Activated CD4-positive, alpha-beta memory T cell treated with anti-CD3 and anti-CD28 coated beads for 36 hours (primary cell): ENCODE data around the gene COQ4. TPM values are rescaled to one million over a fixed set of nuclear protein-coding genes. Genes with fewer than 3 reads are reported as not detected.

Experiments used
- CTCF ChIA-PET: fragments of 350-600 bp; sonication (Branson Sonifier 250); formaldehyde crosslinking; loops from one replicate; lab custom pipeline; 2021; ENCODE audit warnings: antibody characterized with exemption, inconsistent platforms; lab: Charles Lee
- POLR2A ChIA-PET: fragments of 350-600 bp; sonication (Branson Sonifier 250); formaldehyde crosslinking; loops from one replicate; lab custom pipeline; 2021; ENCODE audit warnings: antibody characterized with exemption; lab: Charles Lee
- DNase-seq: peaks from one replicate; pipeline ENCODE4 v3.0.0-alpha.2; 2020
- H3K27ac Mint-ChIP-seq: one replicate; pipeline ENCODE4 v1.8.0; 2021; ENCODE audit warnings: mixed read lengths
- H3K27me3 Mint-ChIP-seq: one replicate; pipeline ENCODE4 v1.8.0; 2021; ENCODE audit warnings: mixed read lengths
- H3K36me3 Mint-ChIP-seq: one replicate; pipeline ENCODE4 v1.8.0; 2021; ENCODE audit warnings: mixed read lengths
- H3K4me1 Mint-ChIP-seq: one replicate; pipeline ENCODE4 v1.8.0; 2021; ENCODE audit warnings: low read depth, mixed read lengths
- H3K4me3 Mint-ChIP-seq: one replicate; pipeline ENCODE4 v1.8.0; 2021; ENCODE audit warnings: mild to moderate bottlenecking, mixed read lengths
- H3K9me3 Mint-ChIP-seq: one replicate; pipeline ENCODE4 v1.8.0; 2021; ENCODE audit warnings: mixed read lengths
- intact Hi-C: fragments of 100-400 bp; cut with micrococcal nuclease; formaldehyde crosslinking; loops from one replicate; pipeline ENCODE4 v1.15.1; 2023
- total RNA-seq, 2 experiments: library from RNA; stranded (reverse); gene quantifications; one replicate each; pipeline ENCODE4 v1.2.3, GENCODE V29; 2021

COQ4 gene
- total RNA-seq, 2 experiments from 2014 or later, result 33.0 to 35.5 TPM

- peaks cover 5% of the 10 kb centered on the region for H3K4me1 Mint-ChIP-seq
- no peak overlapping the region for H3K27ac Mint-ChIP-seq
- ChIA-PET CTCF (interaction anchor here (0.8 to 2.0 kb wide), 4 partner anchors 17 to 220 kb away, joined by 3 to 7 read pairs (median 4); partner anchors contain the start of gene CERCAM), POLR2A (no interaction called here)
- no peaks in the 10 kb centered on the region for H3K9me3 Mint-ChIP-seq
- intact Hi-C loops, result no loop called here
- no peaks in the 10 kb centered on the region for H3K27me3 Mint-ChIP-seq
- no peak for DNase-seq
- H3K36me3 Mint-ChIP-seq, result peaks cover 13% of the 10 kb centered on the region
- H3K4me3 Mint-ChIP-seq, result no peak overlapping the region
Observed at GRCh38 chr9:128344931-128345605, 22.4 kb downstream of the COQ4 start.

GRCh38 chr9:128349125-128349524 is 26.5 kb downstream of the COQ4 start:
- no peak for DNase-seq
- ChIA-PET CTCF (interaction anchor here (0.9 to 2.2 kb wide), 3 partner anchors 12 to 90 kb away, joined by 3 to 6 read pairs (median 3); no protein-coding TSS in a partner anchor), POLR2A (no interaction called here)
- Mint-ChIP-seq H3K27ac (no peak overlapping the region), H3K27me3 (no peaks in the 10 kb centered on the region), H3K4me1 (no peaks in the 10 kb centered on the region), H3K9me3 (no peaks in the 10 kb centered on the region), H3K4me3 (no peak overlapping the region), H3K36me3 (peaks cover 16% of the 10 kb centered on the region)
- intact Hi-C loops, result no loop called here

- Mint-ChIP-seq H3K27me3 (no peaks in the 10 kb centered on the region), H3K9me3 (no peaks in the 10 kb centered on the region), H3K36me3 (peaks cover 17% of the 10 kb centered on the region), H3K4me3 (no peak overlapping the region), H3K4me1 (no peaks in the 10 kb centered on the region), H3K27ac (no peak overlapping the region)
- intact Hi-C loops, result no loop called here
- CTCF ChIA-PET, result interaction anchor here (0.9 to 2.2 kb wide), 3 partner anchors 11 to 89 kb away, joined by 3 to 6 read pairs (median 3); no protein-coding TSS in a partner anchor
- POLR2A ChIA-PET, result no interaction called here
- no peak for DNase-seq
Observed at GRCh38 chr9:128349772-128350171, 27.1 kb downstream of the COQ4 start.

GRCh38 chr9:128355451-128355850 is 32.8 kb downstream of the COQ4 start:
- no peaks in the 10 kb centered on the region for H3K4me1 Mint-ChIP-seq
- peaks cover 14% of the 10 kb centered on the region for H3K36me3 Mint-ChIP-seq
- CTCF ChIA-PET, result interaction anchor here (1.1 to 1.5 kb wide), 2 partner anchors 14 to 84 kb away, joined by 3 read pairs; no protein-coding TSS in a partner anchor
- H3K9me3 Mint-ChIP-seq, result no peaks in the 10 kb centered on the region
- POLR2A ChIA-PET, result interaction anchor here (0.5 to 1.4 kb wide), 2 partner anchors 15 to 93 kb away, joined by 3 to 4 read pairs; partner anchors contain the start of gene URM1
- H3K4me3 Mint-ChIP-seq, result no peak overlapping the region
- no peaks in the 10 kb centered on the region for H3K27me3 Mint-ChIP-seq
- intact Hi-C loops, result no loop called here
- DNase-seq, result no peak
- no peak overlapping the region for H3K27ac Mint-ChIP-seq

- intact Hi-C loops, result no loop called here
- Mint-ChIP-seq H3K4me1 (peaks cover 9% of the 10 kb centered on the region), H3K36me3 (peaks cover 9% of the 10 kb centered on the region), H3K27me3 (no peaks in the 10 kb centered on the region), H3K9me3 (no peaks in the 10 kb centered on the region), H3K27ac (no peak overlapping the region), H3K4me3 (no peak overlapping the region)
- POLR2A ChIA-PET, result no interaction called here
- CTCF ChIA-PET, result no interaction called here
- no peak for DNase-seq
Observed at GRCh38 chr9:128358090-128358489, 35.5 kb downstream of the COQ4 start.

GRCh38 chr9:128358861-128359260 is 36.2 kb downstream of the COQ4 start:
- ChIA-PET POLR2A (interaction anchor here (0.6 kb wide), 1 partner anchor 18 kb away, joined by 3 read pairs; no protein-coding TSS in a partner anchor), CTCF (no interaction called here)
- no peak for DNase-seq
- Mint-ChIP-seq H3K4me3 (no peak overlapping the region), H3K27me3 (no peaks in the 10 kb centered on the region), H3K9me3 (no peaks in the 10 kb centered on the region), H3K27ac (no peak overlapping the region), H3K4me1 (peaks cover 9% of the 10 kb centered on the region), H3K36me3 (peaks cover 9% of the 10 kb centered on the region)
- intact Hi-C loops, result no loop called here

- no peak for DNase-seq
- intact Hi-C loops, result loop anchor here (5.0 kb wide), 1 partner anchor 64 kb away; no protein-coding TSS in a partner anchor
- H3K4me1 Mint-ChIP-seq, result peaks cover 9% of the 10 kb centered on the region
- peaks cover 5% of the 10 kb centered on the region for H3K36me3 Mint-ChIP-seq
- H3K9me3 Mint-ChIP-seq, result no peaks in the 10 kb centered on the region
- H3K27me3 Mint-ChIP-seq, result no peaks in the 10 kb centered on the region
- H3K4me3 Mint-ChIP-seq, result no peak overlapping the region
- no peak overlapping the region for H3K27ac Mint-ChIP-seq
- POLR2A ChIA-PET, result no interaction called here
- CTCF ChIA-PET, result interaction anchor here (0.6 to 2.9 kb wide), 8 partner anchors 11 to 603 kb away, joined by 3 to 42 read pairs (median 10); partner anchors contain the start of genes CERCAM and URM1
Observed at GRCh38 chr9:128360826-128361225, 38.2 kb downstream of the COQ4 start.

DNA sequence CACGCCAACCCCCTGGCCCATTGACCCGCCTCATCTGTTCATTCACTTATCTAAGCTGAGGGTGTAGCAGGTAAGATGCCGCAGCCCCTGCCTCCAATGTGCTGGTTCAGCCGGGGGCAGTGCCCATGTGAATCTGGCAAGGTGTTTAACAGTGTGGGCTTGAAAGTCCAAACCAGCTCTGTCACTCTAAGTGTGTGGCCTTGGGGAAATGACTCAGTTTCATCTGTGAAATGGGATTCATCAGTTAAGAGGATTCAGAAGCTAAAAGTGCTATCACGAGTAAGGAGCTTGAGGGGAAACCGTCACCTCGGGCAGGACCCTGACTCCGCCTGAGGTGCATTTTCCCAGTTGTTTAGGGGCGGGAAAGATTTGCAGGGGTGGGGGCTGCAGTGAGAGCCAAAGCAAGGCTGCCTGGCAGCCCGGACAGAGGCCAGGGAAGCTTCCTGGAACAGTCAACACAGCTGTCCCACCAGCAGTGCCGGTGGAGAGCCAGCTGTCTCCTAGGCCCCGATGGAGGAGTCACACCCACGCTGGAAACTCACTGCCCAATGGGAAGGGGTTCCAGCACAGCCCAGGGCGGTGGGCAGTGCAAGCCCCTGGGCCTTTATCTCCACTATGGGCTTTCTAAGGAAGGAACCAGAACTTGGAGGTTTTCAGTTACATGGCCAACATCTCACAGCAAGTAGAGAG is 38.8 kb downstream of the COQ4 start:
- intact Hi-C loops, result loop anchor here (5.0 kb wide), 1 partner anchor 64 kb away; no protein-coding TSS in a partner anchor
- Mint-ChIP-seq H3K27ac (peak overlapping the region; percentile 53), H3K36me3 (no peaks in the 10 kb centered on the region), H3K27me3 (no peaks in the 10 kb centered on the region), H3K4me1 (peaks cover 9% of the 10 kb centered on the region), H3K9me3 (no peaks in the 10 kb centered on the region), H3K4me3 (peak overlapping the region; percentile 50)
- ChIA-PET POLR2A (interaction anchor here (0.6 to 0.7 kb wide), 2 partner anchors 9 to 689 kb away, joined by 3 to 4 read pairs; no protein-coding TSS in a partner anchor), CTCF (interaction anchor here (0.6 to 2.9 kb wide), 23 partner anchors 10 to 603 kb away, joined by 3 to 42 read pairs (median 6); partner anchors contain the start of genes CERCAM, ENDOG and URM1)
- no peak for DNase-seq

GRCh38 chr9:128361986-128362646 is 39.5 kb downstream of the COQ4 start:
- Mint-ChIP-seq H3K27ac (peak overlapping the region; percentile 42), H3K4me1 (peaks cover 9% of the 10 kb centered on the region), H3K9me3 (no peaks in the 10 kb centered on the region), H3K27me3 (no peaks in the 10 kb centered on the region), H3K36me3 (no peaks in the 10 kb centered on the region), H3K4me3 (peak overlapping the region; percentile 50)
- POLR2A ChIA-PET, result interaction anchor here (0.6 to 0.8 kb wide), 3 partner anchors 8 to 688 kb away, joined by 3 to 6 read pairs (median 4); partner anchors contain the start of gene URM1
- intact Hi-C loops, result loop anchor here (1.0 to 5.0 kb wide), 3 partner anchors 50 to 143 kb away; partner anchors contain the start of gene GLE1
- CTCF ChIA-PET, result interaction anchor here (0.6 to 2.9 kb wide), 30 partner anchors 10 to 456 kb away, joined by 3 to 42 read pairs (median 4); partner anchors contain the start of genes BBLN, CERCAM, ENDOG and URM1
- DNase-seq, result peak; percentile 81

- POLR2A ChIA-PET, result interaction anchor here (0.8 kb wide), 1 partner anchor 8 kb away, joined by 6 read pairs; the partner anchor contains the start of gene URM1
- Mint-ChIP-seq H3K4me3 (no peak overlapping the region), H3K9me3 (no peaks in the 10 kb centered on the region), H3K27ac (no peak overlapping the region), H3K36me3 (no peaks in the 10 kb centered on the region), H3K27me3 (no peaks in the 10 kb centered on the region), H3K4me1 (peaks cover 9% of the 10 kb centered on the region)
- DNase-seq, result no peak
- intact Hi-C loops, result loop anchor here (1.0 to 5.0 kb wide), 3 partner anchors 50 to 142 kb away; partner anchors contain the start of gene GLE1
- CTCF ChIA-PET, result interaction anchor here (0.6 to 2.9 kb wide), 27 partner anchors 9 to 455 kb away, joined by 3 to 42 read pairs (median 5); partner anchors contain the start of genes BBLN, CERCAM, ENDOG and URM1
Observed at GRCh38 chr9:128362774-128363173, 40.1 kb downstream of the COQ4 start.

- intact Hi-C loops, result no loop called here
- Mint-ChIP-seq H3K4me1 (peaks cover 14% of the 10 kb centered on the region), H3K4me3 (no peak overlapping the region), H3K9me3 (no peaks in the 10 kb centered on the region), H3K36me3 (no peaks in the 10 kb centered on the region), H3K27me3 (no peaks in the 10 kb centered on the region), H3K27ac (no peak overlapping the region)
- ChIA-PET CTCF (interaction anchor here (1.0 to 1.5 kb wide), 2 partner anchors 70 to 139 kb away, joined by 3 read pairs; partner anchors contain the start of gene GLE1), POLR2A (no interaction called here)
- no peak for DNase-seq
Observed at GRCh38 chr9:128365525-128365924, 42.9 kb downstream of the COQ4 start.
